GM20000 (cell line): ENCODE results near the gene SLC2A11.
"Not testable (repeated sequence)": the region's sequence is repeated elsewhere in the genome, so short reads cannot be mapped to it uniquely, and the experiment has no call there.

ENCODE experiments used
- DNase-seq: peaks from one replicate; pipeline ENCODE4 v3.0.0; 2012; ENCODE audit warnings: low spot score
- CTCF ChIP-seq: IDR thresholded peaks from 2 replicates; pipeline ENCODE4 v1.5.1; 2012; ENCODE audit warnings: mild to moderate bottlenecking, control low read depth; ENCODE audit errors: extremely low read depth, missing control alignments

The SLC2A11 gene

GRCh38 chr22:23862103-23862502, 4.4 kb downstream of the SLC2A11 start:
- peak; percentile 78 for TF ChIP-seq CTCF
- peak; percentile 70 for DNase-seq

- not testable (repeated sequence) for DNase-seq
These were observed 7.0 kb downstream of the SLC2A11 start for GRCh38 chr22:23864499-23865154.

GRCh38 chr22:23868580-23868979, 10.9 kb downstream of the SLC2A11 start:
- no peak for TF ChIP-seq CTCF
- no peak for DNase-seq

- TF ChIP-seq CTCF: no peak
- no peak for DNase-seq
These were observed 17.2 kb downstream of the SLC2A11 start for GRCh38 chr22:23874871-23875270.

GRCh38 chr22:23875801-23876200, 18.1 kb downstream of the SLC2A11 start:
- TF ChIP-seq CTCF: no peak

GRCh38 chr22:23877566-23877965, 19.9 kb downstream of the SLC2A11 start:
- no peak for TF ChIP-seq CTCF
- DNase-seq: no peak

More at GRCh38 chr22:23875801-23876200, 18.1 kb downstream of the SLC2A11 start:
- DNase-seq: no peak

- no peak for DNase-seq
- no peak for TF ChIP-seq CTCF
These were observed 20.5 kb downstream of the SLC2A11 start for GRCh38 chr22:23878219-23878618.

GRCh38 chr22:23882370-23882769, 24.7 kb downstream of the SLC2A11 start:
- no peak for DNase-seq
- no peak for TF ChIP-seq CTCF
